GM12878 (cell line): ENCODE measurements around the gene IQGAP2.

Experiments
- EZH2 ChIP-seq: IDR thresholded peaks from 2 replicates; pipeline ENCODE4 v1.6.1; 2012; ENCODE audit warnings: low read depth, mild to moderate bottlenecking, control low read depth, inconsistent platforms, low read length, borderline replicate concordance; ENCODE audit not compliant: control insufficient read depth
- KDM1A ChIP-seq: fragments of 200-600 bp; sonication (generic); IDR thresholded peaks from 2 replicates; pipeline ENCODE4 v1.6.1; 2016; ENCODE audit warnings: borderline replicate concordance
- SREBF2 ChIP-seq: IDR thresholded peaks from 2 replicates; pipeline ENCODE4 v1.6.1; 2012; ENCODE audit warnings: mild to moderate bottlenecking, low read length
- TAF1 ChIP-seq: IDR thresholded peaks from 2 replicates; pipeline ENCODE4 v1.6.1; 2011; ENCODE audit warnings: mild to moderate bottlenecking, low read depth, low read length, borderline replicate concordance
- TF ChIP-seq, protein P1 (sequence below), 3 experiments: IDR thresholded peaks in 2 of 3; conservative IDR thresholded peaks in 1 of 3; 2 replicates each; pipeline ENCODE4 v1.5.1; 2011; ENCODE audit warnings: low read depth in 3 of 3, low read length in 3 of 3, mild to moderate bottlenecking in 3 of 3, control low read depth in 2 of 3, moderate library complexity in 2 of 3, inconsistent platforms in 1 of 3, mixed read lengths in 1 of 3; ENCODE audit not compliant: control insufficient read depth in 2 of 3, insufficient read depth in 1 of 3; ENCODE audit errors: extremely low read depth in 1 of 3
- TF ChIP-seq, protein P2 (sequence below): fragments of 150-350 bp; IDR thresholded peaks from 2 replicates; pipeline ENCODE4 v1.6.1; 2014; ENCODE audit warnings: mild to moderate bottlenecking, low read depth, low read length
- TF ChIP-seq, protein P3 (sequence below): fragments of 450-650 bp; conservative IDR thresholded peaks from 2 replicates; pipeline ENCODE4 v1.6.1; 2017; ENCODE audit warnings: mild to moderate bottlenecking, moderate library complexity
- TF ChIP-seq, protein P4 (sequence below): fragments of 450-650 bp; IDR thresholded peaks from 2 replicates; pipeline ENCODE4 v1.6.1; 2016; ENCODE audit warnings: mild to moderate bottlenecking
- TF ChIP-seq, protein P5 (sequence below): IDR thresholded peaks from 2 replicates; pipeline ENCODE4 v1.6.1; 2011; ENCODE audit warnings: low read depth, low read length, improper control_type of control experiment, borderline replicate concordance

DNA sequence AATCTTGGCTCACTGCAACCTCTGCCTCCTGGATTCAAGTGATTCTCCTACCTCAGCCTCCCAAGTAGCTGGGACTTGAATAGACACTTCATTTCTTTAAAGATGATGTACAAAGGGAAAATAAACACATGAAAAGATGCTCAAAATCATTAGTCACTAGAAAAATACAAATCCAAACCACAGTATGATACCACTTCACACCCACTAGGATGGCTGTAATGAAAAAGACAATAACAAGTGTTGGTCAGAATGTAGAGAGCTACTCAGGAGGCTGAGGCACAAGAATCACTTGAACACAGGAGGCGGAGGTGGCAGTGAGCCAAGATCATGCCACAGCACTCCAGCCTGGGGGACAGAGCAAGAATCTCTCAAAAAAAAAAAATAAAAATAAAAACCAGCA is 207.1 kb downstream of the IQGAP2 start:
- TF ChIP-seq, protein P1, sequence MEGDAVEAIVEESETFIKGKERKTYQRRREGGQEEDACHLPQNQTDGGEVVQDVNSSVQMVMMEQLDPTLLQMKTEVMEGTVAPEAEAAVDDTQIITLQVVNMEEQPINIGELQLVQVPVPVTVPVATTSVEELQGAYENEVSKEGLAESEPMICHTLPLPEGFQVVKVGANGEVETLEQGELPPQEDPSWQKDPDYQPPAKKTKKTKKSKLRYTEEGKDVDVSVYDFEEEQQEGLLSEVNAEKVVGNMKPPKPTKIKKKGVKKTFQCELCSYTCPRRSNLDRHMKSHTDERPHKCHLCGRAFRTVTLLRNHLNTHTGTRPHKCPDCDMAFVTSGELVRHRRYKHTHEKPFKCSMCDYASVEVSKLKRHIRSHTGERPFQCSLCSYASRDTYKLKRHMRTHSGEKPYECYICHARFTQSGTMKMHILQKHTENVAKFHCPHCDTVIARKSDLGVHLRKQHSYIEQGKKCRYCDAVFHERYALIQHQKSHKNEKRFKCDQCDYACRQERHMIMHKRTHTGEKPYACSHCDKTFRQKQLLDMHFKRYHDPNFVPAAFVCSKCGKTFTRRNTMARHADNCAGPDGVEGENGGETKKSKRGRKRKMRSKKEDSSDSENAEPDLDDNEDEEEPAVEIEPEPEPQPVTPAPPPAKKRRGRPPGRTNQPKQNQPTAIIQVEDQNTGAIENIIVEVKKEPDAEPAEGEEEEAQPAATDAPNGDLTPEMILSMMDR (IDR thresholded peaks at IDR 0.05 in 2 of 3, conservative IDR thresholded peaks at IDR 0.05 in 1 of 3; ENCODE audit: control insufficient read depth in 2 of 3, extremely low read depth in 1 of 3, insufficient read depth in 1 of 3, low read depth in 3 of 3, low read length in 3 of 3) = no peak
- TF ChIP-seq, protein P2, sequence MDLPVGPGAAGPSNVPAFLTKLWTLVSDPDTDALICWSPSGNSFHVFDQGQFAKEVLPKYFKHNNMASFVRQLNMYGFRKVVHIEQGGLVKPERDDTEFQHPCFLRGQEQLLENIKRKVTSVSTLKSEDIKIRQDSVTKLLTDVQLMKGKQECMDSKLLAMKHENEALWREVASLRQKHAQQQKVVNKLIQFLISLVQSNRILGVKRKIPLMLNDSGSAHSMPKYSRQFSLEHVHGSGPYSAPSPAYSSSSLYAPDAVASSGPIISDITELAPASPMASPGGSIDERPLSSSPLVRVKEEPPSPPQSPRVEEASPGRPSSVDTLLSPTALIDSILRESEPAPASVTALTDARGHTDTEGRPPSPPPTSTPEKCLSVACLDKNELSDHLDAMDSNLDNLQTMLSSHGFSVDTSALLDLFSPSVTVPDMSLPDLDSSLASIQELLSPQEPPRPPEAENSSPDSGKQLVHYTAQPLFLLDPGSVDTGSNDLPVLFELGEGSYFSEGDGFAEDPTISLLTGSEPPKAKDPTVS = no peak
- TF ChIP-seq SREBF2 (no peak), EZH2 (no peak), KDM1A (no peak), TAF1 (no peak)
- TF ChIP-seq, protein P3, sequence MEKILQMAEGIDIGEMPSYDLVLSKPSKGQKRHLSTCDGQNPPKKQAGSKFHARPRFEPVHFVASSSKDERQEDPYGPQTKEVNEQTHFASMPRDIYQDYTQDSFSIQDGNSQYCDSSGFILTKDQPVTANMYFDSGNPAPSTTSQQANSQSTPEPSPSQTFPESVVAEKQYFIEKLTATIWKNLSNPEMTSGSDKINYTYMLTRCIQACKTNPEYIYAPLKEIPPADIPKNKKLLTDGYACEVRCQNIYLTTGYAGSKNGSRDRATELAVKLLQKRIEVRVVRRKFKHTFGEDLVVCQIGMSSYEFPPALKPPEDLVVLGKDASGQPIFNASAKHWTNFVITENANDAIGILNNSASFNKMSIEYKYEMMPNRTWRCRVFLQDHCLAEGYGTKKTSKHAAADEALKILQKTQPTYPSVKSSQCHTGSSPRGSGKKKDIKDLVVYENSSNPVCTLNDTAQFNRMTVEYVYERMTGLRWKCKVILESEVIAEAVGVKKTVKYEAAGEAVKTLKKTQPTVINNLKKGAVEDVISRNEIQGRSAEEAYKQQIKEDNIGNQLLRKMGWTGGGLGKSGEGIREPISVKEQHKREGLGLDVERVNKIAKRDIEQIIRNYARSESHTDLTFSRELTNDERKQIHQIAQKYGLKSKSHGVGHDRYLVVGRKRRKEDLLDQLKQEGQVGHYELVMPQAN = no peak
- TF ChIP-seq, protein P4, sequence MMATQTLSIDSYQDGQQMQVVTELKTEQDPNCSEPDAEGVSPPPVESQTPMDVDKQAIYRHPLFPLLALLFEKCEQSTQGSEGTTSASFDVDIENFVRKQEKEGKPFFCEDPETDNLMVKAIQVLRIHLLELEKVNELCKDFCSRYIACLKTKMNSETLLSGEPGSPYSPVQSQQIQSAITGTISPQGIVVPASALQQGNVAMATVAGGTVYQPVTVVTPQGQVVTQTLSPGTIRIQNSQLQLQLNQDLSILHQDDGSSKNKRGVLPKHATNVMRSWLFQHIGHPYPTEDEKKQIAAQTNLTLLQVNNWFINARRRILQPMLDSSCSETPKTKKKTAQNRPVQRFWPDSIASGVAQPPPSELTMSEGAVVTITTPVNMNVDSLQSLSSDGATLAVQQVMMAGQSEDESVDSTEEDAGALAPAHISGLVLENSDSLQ = no peak
- TF ChIP-seq, protein P5, sequence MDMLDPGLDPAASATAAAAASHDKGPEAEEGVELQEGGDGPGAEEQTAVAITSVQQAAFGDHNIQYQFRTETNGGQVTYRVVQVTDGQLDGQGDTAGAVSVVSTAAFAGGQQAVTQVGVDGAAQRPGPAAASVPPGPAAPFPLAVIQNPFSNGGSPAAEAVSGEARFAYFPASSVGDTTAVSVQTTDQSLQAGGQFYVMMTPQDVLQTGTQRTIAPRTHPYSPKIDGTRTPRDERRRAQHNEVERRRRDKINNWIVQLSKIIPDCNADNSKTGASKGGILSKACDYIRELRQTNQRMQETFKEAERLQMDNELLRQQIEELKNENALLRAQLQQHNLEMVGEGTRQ = no peak
